ENCODE results near the gene FOXD4L1.
"Not testable (repeated sequence)": the region's sequence is repeated elsewhere in the genome, so short reads cannot be mapped to it uniquely, and the experiment has no call there.

DNA sequence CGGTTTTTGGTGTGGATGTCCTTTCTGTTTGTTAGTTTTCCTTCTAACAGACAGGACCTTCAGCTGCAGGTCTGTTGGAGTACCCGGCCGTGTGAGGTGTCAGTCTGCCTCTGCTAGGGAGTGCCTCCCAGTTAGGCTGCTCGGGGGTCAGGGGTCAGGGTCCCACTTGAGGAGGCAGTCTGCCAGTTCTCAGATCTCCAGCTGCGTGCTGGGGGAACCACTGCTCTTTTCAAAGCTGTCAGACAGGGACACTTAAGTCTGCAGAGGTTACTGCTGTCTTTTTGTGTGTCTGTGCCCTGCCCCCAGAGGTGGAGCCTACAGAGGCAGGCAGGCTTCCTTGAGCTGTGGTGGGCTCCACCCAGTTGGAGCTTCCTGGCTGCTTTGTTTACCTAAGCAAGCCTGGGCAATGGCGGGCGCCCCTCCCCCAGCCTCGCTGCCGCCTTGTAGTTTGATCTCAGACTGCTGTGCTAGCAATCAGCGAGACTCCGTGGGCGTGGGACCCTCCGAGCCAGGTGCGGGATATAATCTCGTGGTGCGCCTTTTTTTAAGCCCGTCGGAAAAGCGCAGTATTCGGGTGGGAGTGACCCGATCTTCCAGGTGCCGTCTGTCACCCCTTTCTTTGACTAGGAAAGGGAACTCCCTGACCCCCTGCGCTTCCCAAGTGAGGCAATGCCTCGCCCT lies 21.6 kb upstream of the FOXD4L1 start:
- not testable (repeated sequence) for TF ChIP-seq TFCP2L1 (CRISPR knock-in tag; IDR thresholded peaks at IDR 0.05); CEBPB (IDR thresholded peaks at IDR 0.05); EHMT2 (IDR thresholded peaks at IDR 0.05; ENCODE audit: low read depth); RCOR1 (IDR thresholded peaks at IDR 0.05; ENCODE audit: low read depth, low read length)
